HepG2 (cell line): ENCODE data around the gene PRSS36. TPM values are rescaled to one million over a fixed set of nuclear protein-coding genes. Genes with fewer than 3 reads are reported as not detected.

Experiments used
- AKAP8 ChIP-seq: sonication (generic); formaldehyde crosslinking; IDR thresholded peaks from 2 replicates; pipeline ENCODE4 v1.5.1; 2020; ENCODE audit warnings: mild to moderate bottlenecking, missing genetic modification reagents
- BRCA1 ChIP-seq: sonication (generic); formaldehyde crosslinking; IDR thresholded peaks from 2 replicates; pipeline ENCODE4 v1.4.0; 2020; ENCODE audit warnings: missing genetic modification reagents
- FOSL2 ChIP-seq: sonication (generic); formaldehyde crosslinking; IDR thresholded peaks from 2 replicates; pipeline ENCODE4 v1.4.0; 2020; ENCODE audit warnings: missing genetic modification reagents
- GATAD1 ChIP-seq: IDR thresholded peaks from 2 replicates; pipeline ENCODE4 v1.6.1; 2016; ENCODE audit warnings: missing genetic modification reagents, missing compliant biosample characterization
- HDAC6 ChIP-seq: fragments of 200-600 bp; sonication (generic); IDR thresholded peaks from 2 replicates; pipeline ENCODE4 v1.7.0; 2017; ENCODE audit warnings: mild to moderate bottlenecking, antibody characterized with exemption, low read length, low read depth
- MAF1 ChIP-seq: sonication (generic); formaldehyde crosslinking; IDR thresholded peaks from 2 replicates; pipeline ENCODE4 v1.5.0; 2020; ENCODE audit warnings: missing genetic modification reagents, borderline replicate concordance
- MEIS2 ChIP-seq: sonication (generic); formaldehyde crosslinking; IDR thresholded peaks from 2 replicates; pipeline ENCODE4 v1.9.0; 2021; ENCODE audit warnings: mild to moderate bottlenecking, missing genetic modification reagents
- MIER2 ChIP-seq: IDR thresholded peaks from 2 replicates; pipeline ENCODE4 v1.6.1; 2016; ENCODE audit warnings: missing biosample characterization, missing genetic modification reagents
- MLLT10 ChIP-seq: sonication (generic); formaldehyde crosslinking; IDR thresholded peaks from 2 replicates; pipeline ENCODE4 v1.4.0; 2020; ENCODE audit warnings: missing genetic modification reagents
- NFYB ChIP-seq: sonication (generic); formaldehyde crosslinking; IDR thresholded peaks from 2 replicates; pipeline ENCODE4 v1.4.0; 2020; ENCODE audit warnings: missing genetic modification reagents
- RELA ChIP-seq: sonication (generic); formaldehyde crosslinking; IDR thresholded peaks from 2 replicates; pipeline ENCODE4 v1.4.0; 2020; ENCODE audit warnings: missing genetic modification reagents
- REPIN1 ChIP-seq: sonication (generic); formaldehyde crosslinking; IDR thresholded peaks from 2 replicates; pipeline ENCODE4 v1.8.0; 2022; ENCODE audit warnings: missing genetic modification reagents, low read depth, mild to moderate bottlenecking, borderline replicate concordance
- SSRP1 ChIP-seq: IDR thresholded peaks from 2 replicates; pipeline ENCODE4 v1.6.1; 2016; ENCODE audit warnings: control low read depth
- ZBTB7B ChIP-seq: sonication (generic); formaldehyde crosslinking; IDR thresholded peaks from 2 replicates; pipeline ENCODE4 v1.4.0; 2020; ENCODE audit warnings: missing genetic modification reagents
- ZKSCAN1 ChIP-seq: fragments of 150-350 bp; IDR thresholded peaks from 2 replicates; pipeline ENCODE4 v1.6.1; 2014; ENCODE audit warnings: low read length
- ZMAT3 ChIP-seq: sonication (generic); formaldehyde crosslinking; conservative IDR thresholded peaks from 2 replicates; pipeline ENCODE4 v1.7.0; 2021; ENCODE audit warnings: missing genetic modification reagents
- ZNF292 ChIP-seq: sonication (generic); formaldehyde crosslinking; IDR thresholded peaks from 2 replicates; pipeline ENCODE4 v1.8.1; 2022; ENCODE audit warnings: mild to moderate bottlenecking, low read depth, missing genetic modification reagents, borderline replicate concordance
- ZNF598 ChIP-seq: sonication (generic); formaldehyde crosslinking; IDR thresholded peaks from 2 replicates; pipeline ENCODE4 v1.5.1; 2020; ENCODE audit warnings: mild to moderate bottlenecking, missing genetic modification reagents, borderline replicate concordance
- ZNF749 ChIP-seq: sonication (generic); formaldehyde crosslinking; IDR thresholded peaks from 2 replicates; pipeline ENCODE4 v1.8.0; 2022; ENCODE audit warnings: mild to moderate bottlenecking, missing genetic modification reagents, moderate library complexity, borderline replicate concordance
- polyA plus RNA-seq, 8 experiments: library from polyadenylated mRNA; depleted of rRNA in 3 of 8; stranded (reverse) in 7 of 8; unstranded in 1 of 8; fragments of >200 nt; fragmentation: Illumina TruSeq in 4 of 8; extraction: Trizol in 4 of 8; gene quantifications; 2 replicates each; pipeline versions ENCODE4 v1.2.1 to v1.2.3, GENCODE V29; 2011 to 2016; ENCODE audit warnings: low read depth in 4 of 8, missing spikeins in 1 of 8, mixed read lengths in 1 of 8; ENCODE audit not compliant: insufficient read depth in 1 of 8
- total RNA-seq, 5 experiments: library from RNA; depleted of rRNA; stranded (reverse); fragments of >200 nt; fragmentation: Illumina TruSeq; extraction: Trizol; gene quantifications; 2 replicates each; pipeline ENCODE4 v1.2.3, GENCODE V29; 2016; ENCODE audit warnings: low read depth in 1 of 5
- TF ChIP-seq, protein P1 (sequence below): sonication (generic); formaldehyde crosslinking; IDR thresholded peaks from 2 replicates; pipeline ENCODE4 v1.5.0; 2020; ENCODE audit warnings: mild to moderate bottlenecking, missing genetic modification reagents
- TF ChIP-seq, protein P2 (sequence below): sonication (generic); formaldehyde crosslinking; IDR thresholded peaks from 2 replicates; pipeline ENCODE4 v1.4.0; 2020; ENCODE audit warnings: missing genetic modification reagents, low read depth, mild to moderate bottlenecking, borderline replicate concordance
- TF ChIP-seq, protein P3 (sequence below): sonication (generic); formaldehyde crosslinking; conservative IDR thresholded peaks from 2 replicates; pipeline ENCODE4 v1.8.0; 2022; ENCODE audit warnings: mild to moderate bottlenecking, moderate library complexity, missing genetic modification reagents
- TF ChIP-seq, protein P4 (sequence below): sonication (generic); formaldehyde crosslinking; IDR thresholded peaks from 2 replicates; pipeline ENCODE4 v1.4.0; 2020; ENCODE audit warnings: missing genetic modification reagents

PRSS36 gene
- total and polyA plus RNA-seq, 2 of the 13 experiments (the other 11 are each of a cell fraction or from before 2014, with no cell fraction given), result 1.5 to 2.1 TPM

DNA sequence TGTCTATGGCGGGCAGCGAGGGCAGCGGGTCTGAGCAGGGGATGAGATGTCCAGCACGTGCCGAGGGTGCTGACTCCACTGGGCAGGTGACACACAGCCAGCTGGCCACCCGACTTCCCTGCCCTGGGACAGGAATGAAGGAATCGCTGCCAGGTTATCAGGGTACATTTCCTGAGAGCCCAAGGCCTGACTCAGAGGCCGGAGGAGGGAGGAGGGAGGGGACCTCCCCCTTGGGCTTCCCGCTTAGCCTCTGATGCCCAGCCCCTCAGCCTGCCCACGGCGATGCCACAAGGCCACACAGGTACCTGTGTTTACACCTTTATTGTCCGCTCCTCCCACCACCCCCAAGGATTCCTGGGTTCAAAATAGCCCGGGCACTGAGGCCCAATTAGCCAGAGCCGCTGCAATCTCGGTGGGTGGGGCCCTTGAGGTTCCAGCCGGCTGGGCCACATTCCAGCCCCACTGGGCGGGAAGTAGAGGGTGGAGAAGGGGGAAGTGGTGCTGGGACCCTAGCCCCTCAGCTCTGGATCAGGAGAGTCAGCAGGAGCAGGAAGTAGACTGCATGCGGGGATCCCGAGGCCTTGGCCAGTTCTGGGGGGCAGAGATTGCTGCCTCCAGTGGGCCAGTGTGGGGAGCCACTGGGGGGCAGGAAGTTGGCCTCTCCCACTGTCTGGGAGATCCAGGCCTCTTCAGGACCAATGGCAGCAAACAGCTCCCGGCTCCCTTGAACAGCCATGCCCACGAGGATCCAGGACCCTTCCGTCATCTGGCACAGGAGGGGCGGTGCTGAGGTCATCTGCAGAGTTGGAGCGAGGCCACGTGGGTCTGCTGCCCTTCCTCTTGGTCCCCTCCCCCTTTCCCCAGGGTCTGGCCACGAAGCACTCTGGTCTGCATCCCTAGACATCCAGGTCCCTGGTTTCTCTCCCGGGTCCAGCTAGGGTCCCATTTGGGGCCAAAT is 11.0 kb downstream of the PRSS36 start (continued):
- TF ChIP-seq RELA (CRISPR knock-in tag), result 0 out of 2 replicates have a peak, but pooled peaks have one; percentile 47
- no peak for TF ChIP-seq ZKSCAN1
- TF ChIP-seq MAF1 (CRISPR knock-in tag), result 0 out of 2 replicates have a peak, but pooled peaks have one; percentile 52
- TF ChIP-seq MEIS2 (CRISPR knock-in tag), result no peak
- TF ChIP-seq ZBTB7B (CRISPR knock-in tag), result no peak; the same call in 1 of the 2 replicates
- peak; percentile 13; the same call in 1 of the 2 replicates for TF ChIP-seq AKAP8
- no peak for TF ChIP-seq MLLT10 (CRISPR knock-in tag)
- no peak for TF ChIP-seq REPIN1 (CRISPR knock-in tag)
- TF ChIP-seq SSRP1 (CRISPR knock-in tag), result no peak
- TF ChIP-seq, protein P1, sequence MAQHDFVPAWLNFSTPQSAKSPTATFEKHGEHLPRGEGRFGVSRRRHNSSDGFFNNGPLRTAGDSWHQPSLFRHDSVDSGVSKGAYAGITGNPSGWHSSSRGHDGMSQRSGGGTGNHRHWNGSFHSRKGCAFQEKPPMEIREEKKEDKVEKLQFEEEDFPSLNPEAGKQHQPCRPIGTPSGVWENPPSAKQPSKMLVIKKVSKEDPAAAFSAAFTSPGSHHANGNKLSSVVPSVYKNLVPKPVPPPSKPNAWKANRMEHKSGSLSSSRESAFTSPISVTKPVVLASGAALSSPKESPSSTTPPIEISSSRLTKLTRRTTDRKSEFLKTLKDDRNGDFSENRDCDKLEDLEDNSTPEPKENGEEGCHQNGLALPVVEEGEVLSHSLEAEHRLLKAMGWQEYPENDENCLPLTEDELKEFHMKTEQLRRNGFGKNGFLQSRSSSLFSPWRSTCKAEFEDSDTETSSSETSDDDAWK (CRISPR knock-in tag), result no peak
- TF ChIP-seq ZNF598 (CRISPR knock-in tag), result 0 out of 2 replicates have a peak, but pooled peaks have one; percentile 48
- TF ChIP-seq, protein P2, sequence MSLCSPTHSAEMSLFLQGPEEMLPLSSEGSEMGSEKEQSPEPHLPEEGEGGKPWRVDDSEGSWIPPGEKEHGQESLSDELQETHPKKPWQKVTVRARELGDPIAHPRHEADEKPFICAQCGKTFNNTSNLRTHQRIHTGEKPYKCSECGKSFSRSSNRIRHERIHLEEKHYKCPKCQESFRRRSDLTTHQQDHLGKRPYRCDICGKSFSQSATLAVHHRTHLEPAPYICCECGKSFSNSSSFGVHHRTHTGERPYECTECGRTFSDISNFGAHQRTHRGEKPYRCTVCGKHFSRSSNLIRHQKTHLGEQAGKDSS (CRISPR knock-in tag), result peak; percentile 12; the same call in 1 of the 2 replicates
- no peak for TF ChIP-seq GATAD1 (CRISPR knock-in tag)
- TF ChIP-seq NFYB (CRISPR knock-in tag), result no peak
- TF ChIP-seq MIER2, result 0 out of 2 replicates have a peak, but pooled peaks have one; percentile 37
- TF ChIP-seq, protein P3, sequence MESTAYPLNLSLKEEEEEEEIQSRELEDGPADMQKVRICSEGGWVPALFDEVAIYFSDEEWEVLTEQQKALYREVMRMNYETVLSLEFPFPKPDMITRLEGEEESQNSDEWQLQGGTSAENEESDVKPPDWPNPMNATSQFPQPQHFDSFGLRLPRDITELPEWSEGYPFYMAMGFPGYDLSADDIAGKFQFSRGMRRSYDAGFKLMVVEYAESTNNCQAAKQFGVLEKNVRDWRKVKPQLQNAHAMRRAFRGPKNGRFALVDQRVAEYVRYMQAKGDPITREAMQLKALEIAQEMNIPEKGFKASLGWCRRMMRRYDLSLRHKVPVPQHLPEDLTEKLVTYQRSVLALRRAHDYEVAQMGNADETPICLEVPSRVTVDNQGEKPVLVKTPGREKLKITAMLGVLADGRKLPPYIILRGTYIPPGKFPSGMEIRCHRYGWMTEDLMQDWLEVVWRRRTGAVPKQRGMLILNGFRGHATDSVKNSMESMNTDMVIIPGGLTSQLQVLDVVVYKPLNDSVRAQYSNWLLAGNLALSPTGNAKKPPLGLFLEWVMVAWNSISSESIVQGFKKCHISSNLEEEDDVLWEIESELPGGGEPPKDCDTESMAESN (CRISPR knock-in tag), result no peak
- TF ChIP-seq ZMAT3 (CRISPR knock-in tag), result peak; percentile 77
- no peak for TF ChIP-seq ZNF292 (CRISPR knock-in tag)
- TF ChIP-seq HDAC6, result no peak
- TF ChIP-seq BRCA1 (CRISPR knock-in tag), result no peak
- TF ChIP-seq ZNF749, result no peak
- peak; percentile 76 for TF ChIP-seq FOSL2
- TF ChIP-seq, protein P4, sequence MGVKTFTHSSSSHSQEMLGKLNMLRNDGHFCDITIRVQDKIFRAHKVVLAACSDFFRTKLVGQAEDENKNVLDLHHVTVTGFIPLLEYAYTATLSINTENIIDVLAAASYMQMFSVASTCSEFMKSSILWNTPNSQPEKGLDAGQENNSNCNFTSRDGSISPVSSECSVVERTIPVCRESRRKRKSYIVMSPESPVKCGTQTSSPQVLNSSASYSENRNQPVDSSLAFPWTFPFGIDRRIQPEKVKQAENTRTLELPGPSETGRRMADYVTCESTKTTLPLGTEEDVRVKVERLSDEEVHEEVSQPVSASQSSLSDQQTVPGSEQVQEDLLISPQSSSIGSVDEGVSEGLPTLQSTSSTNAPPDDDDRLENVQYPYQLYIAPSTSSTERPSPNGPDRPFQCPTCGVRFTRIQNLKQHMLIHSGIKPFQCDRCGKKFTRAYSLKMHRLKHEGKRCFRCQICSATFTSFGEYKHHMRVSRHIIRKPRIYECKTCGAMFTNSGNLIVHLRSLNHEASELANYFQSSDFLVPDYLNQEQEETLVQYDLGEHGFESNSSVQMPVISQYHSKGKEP (CRISPR knock-in tag), result no peak
